OCI-LY3 (cell line): ENCODE measurements around the gene PTPRR.

Experiments
- H2AFZ ChIP-seq: fragments of 200-600, 300-600 bp; shearing (Covaris generic); 2 replicates; pipeline ENCODE4 v1.6.0; 2014; ENCODE audit warnings: antibody characterized with exemption, low read depth, low read length
- H3K27ac ChIP-seq: fragments of 200-600, 300-600 bp; sonication (generic); 2 replicates; pipeline ENCODE4 v1.5.1; 2014; ENCODE audit warnings: mild to moderate bottlenecking, low read length, moderate library complexity, mixed read lengths
- H3K27me3 ChIP-seq: fragments of 200-600, 300-600 bp; sonication (generic); 2 replicates; pipeline ENCODE4 v1.6.1; 2014; ENCODE audit warnings: low read depth, low read length, mixed read lengths
- H3K36me3 ChIP-seq: fragments of 200-600, 300-600 bp; sonication (generic); replicated peaks from 2 replicates; pipeline ENCODE3; 2014; ENCODE audit warnings: low read depth, low read length, mixed read lengths
- H3K4me1 ChIP-seq: fragments of 300-600, 200-600 bp; sonication (generic); 2 replicates; pipeline ENCODE4 v1.6.1; 2014; ENCODE audit warnings: low read length, mixed read lengths
- H3K4me2 ChIP-seq: fragments of 200-600, 300-600 bp; sonication (generic); 2 replicates; pipeline ENCODE4 v1.6.1; 2014; ENCODE audit warnings: low read length, mixed read lengths
- H3K4me3 ChIP-seq: fragments of 300-600, 200-600 bp; sonication (generic); 2 replicates; pipeline ENCODE4 v1.5.1; 2014; ENCODE audit warnings: antibody characterized with exemption, mild to moderate bottlenecking, low read length, moderate library complexity
- H3K79me2 ChIP-seq: fragments of 300-600, 200-600 bp; shearing (Covaris generic); 2 replicates; pipeline ENCODE4 v1.6.1; 2014; ENCODE audit warnings: mild to moderate bottlenecking, low read length, mixed read lengths
- H3K9ac ChIP-seq: fragments of 300-600, 200-600 bp; shearing (Covaris generic); 2 replicates; pipeline ENCODE4 v1.6.0; 2014; ENCODE audit warnings: mild to moderate bottlenecking, low read length, moderate library complexity
- H3K9me3 ChIP-seq: fragments of 200-600, 300-600 bp; shearing (Covaris generic); 2 replicates; pipeline ENCODE4 v1.6.1; 2014; ENCODE audit warnings: low read length, mixed read lengths; ENCODE audit not compliant: insufficient read depth
- H4K20me1 ChIP-seq: fragments of 200-600, 300-600 bp; sonication (generic); 2 replicates; pipeline ENCODE4 v1.6.1; 2016; ENCODE audit warnings: low read length, mixed read lengths; ENCODE audit not compliant: insufficient read depth
- CTCF ChIP-seq: fragments of 200-600, 300-600 bp; sonication (generic); IDR thresholded peaks from 2 replicates; pipeline ENCODE4 v1.5.1; 2014; ENCODE audit warnings: antibody characterized with exemption, low read length, low read depth
- EZH2phosphoT487 ChIP-seq: fragments of 200-600 bp; shearing (Covaris generic); IDR thresholded peaks from 2 replicates; pipeline ENCODE4 v1.6.1; 2018; ENCODE audit warnings: antibody characterized with exemption, mixed run types, low read depth

The PTPRR gene

DNA sequence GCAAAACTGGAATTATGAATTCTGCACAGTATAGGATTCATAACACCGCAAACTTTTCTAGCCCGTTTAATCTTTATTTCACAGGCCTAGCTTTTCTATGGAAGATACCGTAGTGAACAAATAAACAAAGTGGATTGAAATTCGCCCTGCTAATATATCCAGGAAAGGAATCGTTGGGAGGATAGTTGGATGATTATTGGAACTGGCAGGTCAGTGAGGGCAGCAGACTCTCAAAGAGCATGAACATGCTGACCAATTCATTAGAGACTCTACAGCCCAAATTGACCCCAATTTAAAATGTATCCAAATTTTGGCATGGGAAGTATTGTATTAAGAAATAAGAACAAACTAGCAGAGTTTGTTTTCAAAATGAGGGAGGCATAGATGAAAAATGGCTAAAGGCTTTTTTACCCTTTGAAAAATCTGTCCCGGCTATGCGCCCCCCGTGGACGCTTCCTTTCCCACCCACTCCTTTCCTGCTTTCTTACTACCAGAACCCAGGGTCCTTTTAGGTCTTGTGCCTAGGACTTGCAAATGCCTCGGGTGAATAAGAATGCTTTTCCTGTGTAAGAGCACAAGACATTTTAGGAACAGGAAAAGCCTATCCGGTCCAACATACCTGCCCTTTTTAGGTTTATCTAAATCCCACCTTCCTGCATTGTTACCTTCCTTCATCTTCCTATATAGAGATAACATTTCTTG, 198.7 kb downstream of the PTPRR start:
- TF ChIP-seq CTCF (no peak), EZH2phosphoT487 (no peak)
- Histone ChIP-seq H3K79me2 (no peaks in the 10 kb centered on the region), H3K4me1 (no peaks in the 10 kb centered on the region), H3K4me2 (no peak overlapping the region), H3K9ac (no peak overlapping the region), H3K27ac (no peak overlapping the region), H3K9me3 (no peaks in the 10 kb centered on the region), H3K36me3 (no peaks in the 10 kb centered on the region), H4K20me1 (no peaks in the 10 kb centered on the region), H2AFZ (no peak overlapping the region), H3K27me3 (peaks cover 7% of the 10 kb centered on the region; the same call in 1 of the 2 replicates), H3K4me3 (no peak overlapping the region)

DNA sequence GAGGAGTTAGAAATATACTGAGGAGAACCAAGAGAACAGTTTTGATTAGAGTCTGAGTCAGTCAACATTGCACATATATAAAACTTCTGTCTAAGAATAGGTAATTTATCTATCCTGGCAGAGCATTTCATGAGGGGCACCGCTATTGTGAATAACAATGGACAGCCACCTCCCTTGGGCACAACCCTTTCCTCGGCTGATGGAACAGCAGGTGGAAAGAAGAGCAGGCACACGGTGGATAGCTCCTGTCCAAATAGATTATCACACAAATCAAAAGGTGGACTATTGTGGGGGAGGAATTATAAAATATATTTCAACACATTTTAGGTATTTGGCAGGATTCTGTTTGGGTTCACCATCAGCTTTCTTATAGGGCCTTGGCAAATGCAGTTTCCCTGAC, 199.3 kb downstream of the PTPRR start:
- H3K4me3 ChIP-seq: no peak overlapping the region
- peaks cover 12% of the 10 kb centered on the region; the same call in 1 of the 2 replicates for H3K27me3 ChIP-seq
- H3K9ac ChIP-seq: no peak overlapping the region
- H3K4me1 ChIP-seq: no peaks in the 10 kb centered on the region
- TF ChIP-seq CTCF (no peak), EZH2phosphoT487 (no peak)
- H3K79me2 ChIP-seq: no peaks in the 10 kb centered on the region
- no peaks in the 10 kb centered on the region for H4K20me1 ChIP-seq
- no peak overlapping the region for H2AFZ ChIP-seq
- H3K9me3 ChIP-seq: no peaks in the 10 kb centered on the region
- no peak overlapping the region for H3K4me2 ChIP-seq
- no peak overlapping the region for H3K27ac ChIP-seq
- no peaks in the 10 kb centered on the region for H3K36me3 ChIP-seq

DNA sequence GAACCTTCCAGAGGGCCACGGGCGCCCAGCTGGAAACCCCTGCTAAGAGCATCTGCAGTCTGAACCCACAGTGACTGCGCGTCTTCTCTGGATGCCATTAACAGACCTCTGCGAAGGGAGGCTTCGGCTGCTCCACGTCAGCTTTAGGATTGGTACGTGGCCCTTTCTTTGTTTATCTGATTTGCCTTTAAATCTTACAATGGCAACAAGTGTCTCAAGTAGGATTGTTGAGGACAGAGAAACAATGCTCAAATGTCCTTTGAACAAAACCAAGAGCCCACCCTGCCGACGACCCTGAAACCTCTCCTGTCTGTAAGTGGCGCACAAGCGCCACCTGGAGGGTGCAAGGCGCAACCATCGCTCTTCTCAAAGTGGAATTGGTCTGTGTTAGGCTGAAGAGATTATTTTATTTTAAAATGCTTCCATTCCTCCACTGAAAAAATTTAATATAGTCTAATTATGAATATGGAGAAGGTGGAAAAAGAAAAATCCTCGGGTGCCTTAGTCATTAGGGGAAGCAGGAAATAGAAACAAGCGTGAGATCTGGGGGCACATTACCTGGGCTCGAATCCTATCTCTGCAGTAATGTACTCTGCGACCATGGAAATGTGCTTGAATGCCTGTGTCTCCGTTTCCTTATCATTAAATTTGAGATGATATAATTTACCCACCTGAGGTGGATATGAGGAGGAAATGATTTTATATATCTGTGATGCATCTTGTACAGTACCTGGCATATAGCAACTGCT, 200.7 kb downstream of the PTPRR start:
- Histone ChIP-seq H4K20me1 (no peaks in the 10 kb centered on the region), H3K27me3 (peaks cover 12% of the 10 kb centered on the region; the same call in 1 of the 2 replicates), H3K27ac (no peak overlapping the region), H3K79me2 (no peaks in the 10 kb centered on the region), H3K9ac (no peak overlapping the region), H3K36me3 (no peaks in the 10 kb centered on the region), H3K4me2 (peak overlapping the region; percentile 41), H2AFZ (peak overlapping the region; percentile 60), H3K4me3 (peak overlapping the region; percentile 45), H3K9me3 (no peaks in the 10 kb centered on the region), H3K4me1 (no peaks in the 10 kb centered on the region)
- peak; percentile 99 for TF ChIP-seq CTCF
- no peak for TF ChIP-seq EZH2phosphoT487

GRCh38 chr12:70719071-70719470, 201.5 kb downstream of the PTPRR start:
- Histone ChIP-seq H3K79me2 (no peaks in the 10 kb centered on the region), H3K4me3 (no peak overlapping the region), H3K4me2 (no peak overlapping the region), H3K9me3 (no peaks in the 10 kb centered on the region), H3K4me1 (no peaks in the 10 kb centered on the region), H2AFZ (no peak overlapping the region), H3K27me3 (peaks cover 12% of the 10 kb centered on the region; the same call in 1 of the 2 replicates), H3K27ac (no peak overlapping the region), H3K9ac (no peak overlapping the region), H4K20me1 (no peaks in the 10 kb centered on the region), H3K36me3 (no peaks in the 10 kb centered on the region)
- TF ChIP-seq CTCF (no peak), EZH2phosphoT487 (no peak)
